ENCODE data around the gene KLHL12.
A peak's percentile ranks its signal among the peaks of the same experiment; 100 is the strongest.

Gene KLHL12

DNA sequence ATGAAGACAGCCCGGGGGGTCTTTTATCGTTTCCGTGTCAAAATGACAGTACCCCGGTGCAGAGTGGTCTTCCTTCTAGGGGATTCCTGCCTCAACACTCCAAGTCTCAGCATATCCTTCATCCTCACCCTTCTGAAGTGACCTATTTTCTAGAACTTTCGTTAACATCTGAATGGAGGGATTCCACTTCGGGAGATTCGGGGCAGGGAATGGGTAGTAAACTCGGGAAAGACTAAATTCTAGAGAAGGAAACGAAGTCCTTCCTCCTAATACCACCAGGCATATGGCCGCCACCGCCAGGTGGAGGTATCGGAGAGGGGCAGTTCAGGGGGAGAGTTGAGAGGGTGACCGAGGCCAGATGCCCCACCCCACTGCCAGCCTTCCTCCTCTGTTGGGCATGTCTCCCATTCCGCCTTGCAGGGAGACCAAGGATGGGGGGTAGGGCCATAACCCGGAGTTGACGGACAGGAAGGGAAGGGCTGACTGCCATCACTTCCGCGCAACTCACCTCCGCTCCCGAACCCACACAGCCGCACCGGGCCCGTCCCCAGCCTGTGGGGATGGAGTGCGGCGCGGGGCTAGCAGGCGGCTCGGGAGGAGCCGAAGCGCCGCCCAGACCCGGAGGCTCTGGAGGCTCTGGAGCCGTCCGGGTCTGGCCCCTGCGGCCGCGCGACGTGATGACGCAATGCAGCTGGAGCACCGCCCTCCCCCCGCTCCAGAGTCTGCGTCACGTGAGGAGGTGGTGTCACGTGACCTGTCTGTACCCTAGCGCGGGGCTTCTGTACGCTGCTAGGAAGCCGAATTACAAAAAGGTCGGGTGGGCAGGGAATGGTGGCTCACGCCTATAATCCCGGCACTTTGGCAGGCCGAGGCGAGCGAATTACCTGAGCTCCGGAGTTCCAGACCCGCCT, at the start of gene KLHL12:
Gene KLHL12, minus strand, starts transcription at position 654 of the 911 bp plus-strand sequence. CDS start 2,072 bp downstream, outside the sequence.
- peak; percentile 96 for DNase-seq

GRCh38 chr1:202976633-202977032, 49.6 kb upstream of the KLHL12 start:
- no peak for DNase-seq

GRCh38 chr1:202974856-202975255, 47.8 kb upstream of the KLHL12 start:
- no peak for DNase-seq

GRCh38 chr1:202972046-202972445, 45.0 kb upstream of the KLHL12 start:
- no peak for DNase-seq

DNA sequence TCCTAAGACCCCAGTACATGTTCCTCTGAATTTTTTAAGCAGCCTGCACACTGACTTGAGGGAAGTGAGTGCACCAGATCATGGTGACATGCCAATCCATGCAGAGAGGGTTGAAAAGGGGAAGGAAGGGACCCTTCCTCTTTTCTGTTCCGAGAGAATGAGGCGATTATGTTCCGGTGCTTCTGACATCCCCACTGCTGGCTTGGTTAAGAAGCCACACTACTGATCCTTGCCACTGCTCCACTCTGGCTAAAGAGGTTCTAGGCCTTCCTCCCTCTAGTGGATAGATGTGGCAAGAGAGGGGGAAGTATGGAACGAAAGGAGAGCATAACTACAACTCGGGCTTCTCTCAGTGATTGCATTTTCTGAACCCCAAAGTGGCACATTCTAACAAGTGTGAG, 41.9 kb upstream of the KLHL12 start:
- peak; percentile 63 for DNase-seq

DNA sequence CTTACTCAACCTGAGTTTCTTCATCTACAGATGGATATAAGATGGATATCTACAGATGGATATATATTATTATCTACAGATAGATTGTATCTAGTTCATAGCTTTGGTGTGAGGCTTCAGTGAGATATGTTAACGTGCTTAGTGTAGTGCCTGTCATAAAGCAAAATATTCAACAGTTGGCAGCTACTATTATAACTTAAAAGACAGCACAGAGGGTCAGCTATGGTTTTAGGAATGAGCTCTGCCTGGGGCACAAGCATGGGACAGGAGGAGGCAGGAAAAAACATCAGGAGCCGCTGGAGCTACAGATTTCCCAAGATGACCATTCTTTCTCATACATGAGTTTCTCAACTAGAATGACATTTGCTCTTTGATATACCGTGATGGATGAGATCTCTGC, 41.3 kb upstream of the KLHL12 start:
- no peak for DNase-seq

GRCh38 chr1:202967684-202968281, 40.7 kb upstream of the KLHL12 start:
- no peak for DNase-seq

GRCh38 chr1:202966006-202966898, 39.2 kb upstream of the KLHL12 start:
- DNase-seq, result no peak

GRCh38 chr1:202965422-202965821, 38.4 kb upstream of the KLHL12 start:
- DNase-seq, result no peak

GRCh38 chr1:202964791-202965410, 37.9 kb upstream of the KLHL12 start:
- peak; percentile 14 for DNase-seq

DNA sequence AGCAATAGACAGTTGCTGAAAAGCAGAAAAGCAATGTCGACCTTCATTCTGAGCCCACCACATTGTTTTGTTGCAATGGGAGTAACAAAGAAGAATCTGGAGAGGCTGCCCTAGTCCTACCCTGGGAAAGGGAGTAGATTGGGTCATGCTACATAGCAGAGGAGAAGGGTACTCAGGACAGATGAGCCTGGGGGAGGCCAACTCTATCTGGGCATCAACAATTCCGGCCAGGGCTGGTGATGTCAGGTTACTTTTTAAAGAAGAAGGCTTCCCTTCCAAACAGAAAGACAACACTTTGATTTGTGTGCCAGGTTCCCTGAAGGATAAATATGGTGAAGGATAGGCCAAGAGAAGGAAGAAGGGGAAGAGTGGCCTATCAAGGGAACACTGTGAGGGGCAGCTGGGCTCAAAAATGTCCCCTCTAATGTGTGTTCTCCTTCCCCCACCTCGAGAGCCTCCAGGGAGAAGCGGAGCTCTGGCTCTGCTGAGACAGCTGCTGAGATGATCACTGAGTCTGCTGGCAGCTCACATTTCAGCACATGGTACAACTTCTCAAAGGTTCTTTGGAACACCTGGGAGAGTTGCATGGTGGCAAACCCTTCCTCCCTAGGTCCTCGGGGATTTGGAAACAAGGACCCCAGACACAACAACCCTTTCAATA, 34.3 kb upstream of the KLHL12 start:
- no peak for DNase-seq

DNA sequence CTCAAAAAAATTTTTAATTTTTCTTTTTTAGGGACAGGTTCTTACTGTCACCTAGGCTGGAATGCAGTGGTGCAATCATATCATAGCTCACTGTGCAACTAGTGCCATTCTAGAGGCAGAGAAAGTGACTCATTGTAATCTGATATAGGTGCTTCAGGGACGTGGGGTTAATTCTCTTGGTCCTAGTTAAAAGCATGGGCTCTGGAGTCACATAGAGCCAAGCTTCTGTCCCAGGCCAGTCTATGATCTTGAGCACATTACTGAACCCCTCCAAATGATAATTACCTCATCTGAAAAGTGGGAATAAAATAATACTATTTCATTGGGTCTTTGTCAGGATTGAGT, 32.2 kb upstream of the KLHL12 start:
- DNase-seq, result peak; percentile 31

GRCh38 chr1:202958544-202959275, 31.7 kb upstream of the KLHL12 start:
- no peak for DNase-seq

- peak; percentile 77 for DNase-seq
Measured at GRCh38 chr1:202957733-202958543, 30.9 kb upstream of the KLHL12 start, which contains the start of gene ADIPOR1. ADIPOR1 (minus strand) TSS chr1:202958312; CDS start chr1:202951070, 7,242 bp downstream.

GRCh38 chr1:202956969-202957368, 29.9 kb upstream of the KLHL12 start:
- no peak for DNase-seq

DNA sequence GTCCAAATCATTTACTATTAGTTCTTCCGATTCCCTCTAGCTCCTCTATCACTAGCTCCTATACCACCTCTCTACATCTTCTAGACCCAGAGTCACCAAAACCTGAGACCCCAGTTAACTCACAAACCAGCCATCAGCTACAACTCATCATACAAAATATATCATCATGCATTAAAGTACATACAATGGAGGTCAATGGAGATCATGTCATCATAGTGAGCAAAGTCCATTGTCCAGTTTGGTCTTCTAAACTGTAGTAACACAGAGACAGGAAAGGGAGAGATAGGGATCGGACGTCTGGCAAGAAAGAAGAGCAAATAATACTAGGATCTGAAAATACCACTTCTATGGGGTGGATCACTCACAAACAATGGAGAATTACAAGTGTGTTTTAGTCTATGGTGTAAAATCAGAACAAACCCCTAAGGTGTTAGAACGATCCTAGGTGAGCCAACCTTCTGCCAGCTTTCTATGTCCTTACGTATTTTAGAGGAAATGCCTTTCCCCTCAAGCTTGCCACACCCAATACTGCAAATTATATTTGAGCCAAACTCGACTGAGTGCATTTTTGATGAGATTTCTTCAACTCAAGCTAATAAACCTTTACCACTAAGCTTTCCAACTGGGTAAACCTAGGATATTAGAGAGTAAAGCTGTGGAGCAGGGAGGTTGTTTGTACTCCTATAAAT, 27.2 kb upstream of the KLHL12 start:
- DNase-seq, result no peak

DNA sequence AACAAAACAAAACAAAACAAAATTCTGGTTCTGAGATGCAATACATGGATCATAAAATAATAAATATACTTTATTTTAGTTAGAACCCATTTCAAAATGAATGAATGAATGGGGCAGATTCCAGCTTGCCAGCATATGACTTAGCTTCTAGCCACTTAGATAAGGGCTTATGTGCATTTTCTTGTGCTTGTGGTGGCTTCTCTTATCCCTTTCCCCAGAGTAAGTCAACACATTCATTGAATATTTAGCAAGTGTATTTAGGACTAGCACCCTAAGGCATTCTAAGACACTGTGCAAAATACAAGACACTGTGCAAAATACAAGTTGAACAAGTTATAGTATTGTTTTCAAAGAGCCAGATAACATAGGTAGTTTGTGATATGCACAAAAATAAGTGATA, 26.4 kb upstream of the KLHL12 start:
- no peak for DNase-seq

GRCh38 chr1:202952818-202953217, 25.8 kb upstream of the KLHL12 start:
- DNase-seq, result peak; percentile 14

DNA sequence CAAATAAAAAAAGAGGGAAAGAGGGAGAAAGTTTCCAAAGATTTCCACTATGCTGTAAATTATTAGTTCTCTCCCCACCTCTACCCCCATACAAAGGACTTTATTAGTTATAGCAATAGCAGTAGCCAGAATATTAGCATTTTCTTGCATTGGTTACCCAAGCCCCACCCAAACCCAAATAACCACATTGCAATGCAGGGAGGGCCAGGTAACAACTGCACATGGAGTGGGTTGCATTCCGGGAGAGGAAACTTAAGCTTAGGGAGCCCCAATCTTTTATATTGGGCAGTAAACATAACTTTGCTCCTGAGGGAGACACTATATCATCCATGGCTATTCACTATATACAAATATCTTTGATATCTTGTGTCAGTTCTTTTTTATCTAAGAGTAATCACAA, 25.1 kb upstream of the KLHL12 start:
- no peak for DNase-seq

DNA sequence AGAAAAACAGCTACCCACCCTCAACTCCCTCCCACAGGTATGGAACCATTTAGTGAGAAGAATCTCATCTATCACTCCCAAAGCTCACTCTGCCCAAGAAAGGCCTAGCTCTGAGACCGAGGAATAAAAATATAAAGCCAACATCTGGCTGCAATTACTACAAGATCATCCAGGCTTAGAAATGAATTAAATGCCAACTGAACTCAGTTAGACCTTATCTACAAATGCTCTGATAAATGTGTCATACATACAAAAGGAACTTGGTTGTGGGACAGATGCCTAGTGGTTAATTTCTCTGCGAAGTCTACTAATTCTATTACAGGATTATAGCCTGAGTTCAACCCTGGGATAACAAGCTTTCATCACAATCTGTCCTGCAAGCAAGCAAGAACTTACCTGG, 24.4 kb upstream of the KLHL12 start:
- no peak for DNase-seq
